IPS-18a (cell line): ENCODE data around the gene HBM.

Experiments used
- H3K27ac ChIP-seq: one replicate; pipeline ENCODE4 v1.5.1; 2013; ENCODE audit warnings: low read length
- H3K27me3 ChIP-seq: one replicate; pipeline ENCODE4 v1.6.1; 2013; ENCODE audit warnings: mild to moderate bottlenecking, low read length; ENCODE audit not compliant: control insufficient read depth, insufficient read depth
- H3K36me3 ChIP-seq: one replicate; pipeline ENCODE4 v1.6.1; 2013; ENCODE audit warnings: low read depth, low read length; ENCODE audit not compliant: control insufficient read depth
- H3K4me1 ChIP-seq: one replicate; pipeline ENCODE4 v1.6.1; 2013; ENCODE audit warnings: low read depth, low read length; ENCODE audit not compliant: control insufficient read depth
- H3K4me3 ChIP-seq: one replicate; pipeline ENCODE4 v1.5.1; 2013; ENCODE audit warnings: low read length
- H3K9ac ChIP-seq: one replicate; pipeline ENCODE4 v1.6.1; 2013; ENCODE audit warnings: mild to moderate bottlenecking, low read length, moderate library complexity
- H3K9me3 ChIP-seq: one replicate; pipeline ENCODE4 v1.6.1; 2013; ENCODE audit warnings: low read depth, low read length; ENCODE audit not compliant: control insufficient read depth

The HBM gene

GRCh38 chr16:180101-180675 is 14.4 kb downstream of the HBM start, which contains the start of gene HBQ1:
HBQ1 (plus strand) TSS chr16:180459; CDS start chr16:180487, 28 bp downstream.
- peaks cover 3% of the 10 kb centered on the region for H3K36me3 ChIP-seq
- H3K9me3 ChIP-seq: no peaks in the 10 kb centered on the region
- no peak within 1 kb of the TSS for H3K9ac ChIP-seq
- no peaks in the 10 kb centered on the region for H3K4me1 ChIP-seq
- peak within 1 kb of the TSS; percentile 13 for H3K4me3 ChIP-seq
- H3K27ac ChIP-seq: no peak within 1 kb of the TSS
- peaks cover 56% of the 10 kb centered on the region for H3K27me3 ChIP-seq

DNA sequence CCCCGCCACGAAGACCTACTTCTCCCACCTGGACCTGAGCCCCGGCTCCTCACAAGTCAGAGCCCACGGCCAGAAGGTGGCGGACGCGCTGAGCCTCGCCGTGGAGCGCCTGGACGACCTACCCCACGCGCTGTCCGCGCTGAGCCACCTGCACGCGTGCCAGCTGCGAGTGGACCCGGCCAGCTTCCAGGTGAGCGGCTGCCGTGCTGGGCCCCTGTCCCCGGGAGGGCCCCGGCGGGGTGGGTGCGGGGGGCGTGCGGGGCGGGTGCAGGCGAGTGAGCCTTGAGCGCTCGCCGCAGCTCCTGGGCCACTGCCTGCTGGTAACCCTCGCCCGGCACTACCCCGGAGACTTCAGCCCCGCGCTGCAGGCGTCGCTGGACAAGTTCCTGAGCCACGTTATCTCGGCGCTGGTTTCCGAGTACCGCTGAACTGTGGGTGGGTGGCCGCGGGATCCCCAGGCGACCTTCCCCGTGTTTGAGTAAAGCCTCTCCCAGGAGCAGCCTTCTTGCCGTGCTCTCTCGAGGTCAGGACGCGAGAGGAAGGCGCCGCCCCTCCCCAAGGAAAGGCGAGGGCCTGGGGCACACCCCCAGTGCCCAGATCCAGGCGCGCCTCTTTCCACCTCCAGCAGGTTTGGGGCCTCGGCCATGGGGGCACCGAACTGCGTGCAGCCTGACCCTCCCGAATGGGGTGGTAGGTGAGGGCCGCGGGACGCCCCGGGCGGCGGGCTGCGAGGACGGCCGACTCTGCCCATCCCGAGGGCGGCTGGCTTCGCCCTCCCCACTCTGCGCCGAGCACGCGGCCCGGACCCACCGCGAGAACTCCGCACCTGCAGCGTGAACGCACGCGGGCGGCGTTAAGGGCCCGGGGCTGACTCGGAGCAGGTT is 15.1 kb downstream of the HBM start:
- no peak overlapping the region for H3K27ac ChIP-seq
- H3K27me3 ChIP-seq: peaks cover 48% of the 10 kb centered on the region
- H3K4me1 ChIP-seq: no peaks in the 10 kb centered on the region
- no peaks in the 10 kb centered on the region for H3K9me3 ChIP-seq
- no peak overlapping the region for H3K9ac ChIP-seq
- H3K36me3 ChIP-seq: peaks cover 4% of the 10 kb centered on the region
- peak overlapping the region; percentile 13 for H3K4me3 ChIP-seq

DNA sequence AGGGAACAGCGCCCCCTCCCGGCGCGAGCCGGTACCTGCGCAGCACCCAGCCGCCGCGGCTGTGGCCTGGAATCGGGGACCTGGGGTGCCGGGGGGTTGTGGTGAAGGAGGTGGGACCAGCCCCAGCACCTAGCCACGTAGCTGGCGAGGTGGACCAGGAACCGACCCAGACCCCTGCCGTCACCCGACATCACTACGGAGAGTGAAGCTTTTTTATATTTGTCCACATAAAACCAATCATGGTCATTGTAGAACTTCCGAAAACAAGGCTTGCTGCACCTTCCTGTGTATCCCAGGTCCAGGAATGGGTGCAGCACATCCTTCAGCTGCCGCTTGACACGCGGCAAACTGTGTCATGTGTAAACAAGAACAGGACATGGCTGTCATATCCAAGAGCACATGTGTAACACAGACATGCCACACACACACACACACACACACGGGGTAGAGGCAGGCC is 15.8 kb downstream of the HBM start:
- no peaks in the 10 kb centered on the region for H3K4me1 ChIP-seq
- peaks cover 45% of the 10 kb centered on the region for H3K27me3 ChIP-seq
- no peak overlapping the region for H3K9ac ChIP-seq
- H3K9me3 ChIP-seq: no peaks in the 10 kb centered on the region
- H3K4me3 ChIP-seq: no peak overlapping the region
- H3K27ac ChIP-seq: no peak overlapping the region
- H3K36me3 ChIP-seq: peaks cover 4% of the 10 kb centered on the region

- Histone ChIP-seq H3K4me1 (no peaks in the 10 kb centered on the region), H3K9me3 (no peaks in the 10 kb centered on the region), H3K4me3 (no peak overlapping the region), H3K9ac (no peak overlapping the region), H3K27ac (no peak overlapping the region), H3K27me3 (peaks cover 32% of the 10 kb centered on the region), H3K36me3 (peaks cover 14% of the 10 kb centered on the region)
These were observed 17.2 kb downstream of the HBM start for GRCh38 chr16:183005-183404.

- H3K36me3 ChIP-seq: peaks cover 34% of the 10 kb centered on the region
These were observed 19.4 kb downstream of the HBM start for GRCh38 chr16:185213-185612.

GRCh38 chr16:185691-186090 is 19.9 kb downstream of the HBM start:
- no peak overlapping the region for H3K27ac ChIP-seq
- H3K9ac ChIP-seq: no peak overlapping the region
- H3K36me3 ChIP-seq: peaks cover 38% of the 10 kb centered on the region
- peaks cover 6% of the 10 kb centered on the region for H3K27me3 ChIP-seq
- no peaks in the 10 kb centered on the region for H3K9me3 ChIP-seq
- H3K4me3 ChIP-seq: no peak overlapping the region
- H3K4me1 ChIP-seq: no peaks in the 10 kb centered on the region

More at GRCh38 chr16:185213-185612, 19.4 kb downstream of the HBM start:
- Histone ChIP-seq H3K27me3 (peaks cover 10% of the 10 kb centered on the region), H3K4me1 (no peaks in the 10 kb centered on the region), H3K27ac (no peak overlapping the region), H3K4me3 (no peak overlapping the region), H3K9ac (no peak overlapping the region), H3K9me3 (no peaks in the 10 kb centered on the region)

GRCh38 chr16:187330-187729 is 21.6 kb downstream of the HBM start:
- Histone ChIP-seq H3K36me3 (peaks cover 53% of the 10 kb centered on the region), H3K27ac (no peak overlapping the region)

GRCh38 chr16:188674-189073 is 22.9 kb downstream of the HBM start:
- peaks cover 66% of the 10 kb centered on the region for H3K36me3 ChIP-seq

More at GRCh38 chr16:187330-187729, 21.6 kb downstream of the HBM start:
- Histone ChIP-seq H3K4me1 (no peaks in the 10 kb centered on the region), H3K9ac (no peak overlapping the region), H3K9me3 (no peaks in the 10 kb centered on the region), H3K4me3 (no peak overlapping the region), H3K27me3 (no peaks in the 10 kb centered on the region)

GRCh38 chr16:189604-190186 is 23.9 kb downstream of the HBM start:
- H3K36me3 ChIP-seq: peaks cover 75% of the 10 kb centered on the region
- H3K9me3 ChIP-seq: no peaks in the 10 kb centered on the region
- H3K27ac ChIP-seq: no peak overlapping the region
- no peak overlapping the region for H3K9ac ChIP-seq
- H3K27me3 ChIP-seq: no peaks in the 10 kb centered on the region
- H3K4me3 ChIP-seq: no peak overlapping the region
- no peaks in the 10 kb centered on the region for H3K4me1 ChIP-seq

More at GRCh38 chr16:188674-189073, 22.9 kb downstream of the HBM start:
- no peak overlapping the region for H3K9ac ChIP-seq
- H3K4me3 ChIP-seq: no peak overlapping the region
- H3K4me1 ChIP-seq: no peaks in the 10 kb centered on the region
- no peak overlapping the region for H3K27ac ChIP-seq
- no peaks in the 10 kb centered on the region for H3K27me3 ChIP-seq
- H3K9me3 ChIP-seq: no peaks in the 10 kb centered on the region

- Histone ChIP-seq H3K27me3 (no peaks in the 10 kb centered on the region), H3K4me3 (no peak overlapping the region), H3K36me3 (peaks cover 90% of the 10 kb centered on the region), H3K9me3 (no peaks in the 10 kb centered on the region), H3K9ac (no peak overlapping the region), H3K27ac (no peak overlapping the region), H3K4me1 (no peaks in the 10 kb centered on the region)
These were observed 26.1 kb downstream of the HBM start for GRCh38 chr16:191831-192230.

GRCh38 chr16:192686-193085 is 26.9 kb downstream of the HBM start:
- H3K27me3 ChIP-seq: no peaks in the 10 kb centered on the region
- no peak overlapping the region for H3K27ac ChIP-seq
- H3K9me3 ChIP-seq: no peaks in the 10 kb centered on the region
- H3K4me3 ChIP-seq: no peak overlapping the region
- no peak overlapping the region for H3K9ac ChIP-seq
- H3K4me1 ChIP-seq: no peaks in the 10 kb centered on the region
- H3K36me3 ChIP-seq: peaks cover 90% of the 10 kb centered on the region
